Breast epithelium (tissue), 3 donors: Measurements from ENCODE around the gene AZU1.

Experiments used
- CTCF ChIP-seq, 3 donors: fragments of 450-650 bp; IDR thresholded peaks; one replicate each; pipeline ENCODE4 v1.5.1; 2016 to 2017; ENCODE audit warnings: antibody characterized with exemption in 3 of 3, mild to moderate bottlenecking in 3 of 3, moderate library complexity in 3 of 3
- POLR2A ChIP-seq: fragments of 450-650 bp; IDR thresholded peaks from one replicate; pipeline ENCODE4 v1.6.1; 2016; ENCODE audit warnings: antibody characterized with exemption, mild to moderate bottlenecking, moderate library complexity
- POLR2AphosphoS5 ChIP-seq, 3 donors: sonication (generic); formaldehyde crosslinking; IDR thresholded peaks; one replicate each; pipeline ENCODE4 v1.6.1; 2017; ENCODE audit warnings: antibody characterized with exemption in 3 of 3

- TF ChIP-seq CTCF (IDR thresholded peaks at IDR 0.05) (no peak), POLR2A (no peak), POLR2AphosphoS5 (IDR thresholded peaks at IDR 0.05) (no peak)
These were observed at the start of gene AZU1 for GRCh38 chr19:827710-828321.
